HG03354 (cell line): ENCODE measurements around the gene RGSL1.
"Not testable (repeated sequence)": the region's sequence is repeated elsewhere in the genome, so short reads cannot be mapped to it uniquely, and the experiment has no call there.

Experiments
- ATAC-seq: cut with Tn5 transposase; IDR thresholded peaks from one replicate; pipeline ENCODE4 v1.9.1; 2021; ENCODE audit warnings: mild to moderate bottlenecking; ENCODE audit not compliant: unreplicated experiment, poor library complexity, severe bottlenecking

The RGSL1 gene

GRCh38 chr1:182444497-182444896 lies 5.4 kb upstream of the RGSL1 start:
- ATAC-seq = no peak

DNA sequence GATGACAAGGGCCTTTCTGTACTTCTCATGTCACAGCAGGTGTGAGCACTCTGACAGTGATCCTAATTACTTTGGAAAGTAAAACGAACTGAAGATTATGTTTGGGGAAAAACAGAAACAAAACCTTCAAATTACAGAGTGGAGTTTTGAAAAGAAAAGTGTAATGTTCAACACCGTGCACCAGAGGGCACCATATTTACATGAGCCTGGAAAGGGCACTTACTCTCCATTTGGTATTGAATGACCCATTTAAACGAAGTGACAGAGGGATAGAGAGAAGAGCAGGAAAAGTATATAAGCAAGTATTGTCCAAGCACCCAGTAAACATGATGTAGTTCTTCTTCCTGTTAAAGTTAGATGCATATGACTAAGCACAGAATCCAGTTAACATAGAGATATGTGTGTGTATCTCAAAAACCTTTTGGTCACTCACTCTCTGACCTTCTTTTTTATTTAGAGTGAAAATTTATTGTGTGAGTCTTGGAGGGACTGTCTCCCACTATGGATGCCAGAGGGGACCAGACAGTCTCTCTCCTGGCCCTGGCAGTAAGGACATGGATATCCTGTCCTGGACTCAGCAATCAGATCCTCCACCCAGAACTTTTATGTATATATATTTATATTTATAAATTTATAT lies 3.8 kb upstream of the RGSL1 start:
- ATAC-seq = peak; percentile 78

- not testable (repeated sequence) for ATAC-seq
These were observed 2.8 kb upstream of the RGSL1 start for GRCh38 chr1:182447124-182447523.

DNA sequence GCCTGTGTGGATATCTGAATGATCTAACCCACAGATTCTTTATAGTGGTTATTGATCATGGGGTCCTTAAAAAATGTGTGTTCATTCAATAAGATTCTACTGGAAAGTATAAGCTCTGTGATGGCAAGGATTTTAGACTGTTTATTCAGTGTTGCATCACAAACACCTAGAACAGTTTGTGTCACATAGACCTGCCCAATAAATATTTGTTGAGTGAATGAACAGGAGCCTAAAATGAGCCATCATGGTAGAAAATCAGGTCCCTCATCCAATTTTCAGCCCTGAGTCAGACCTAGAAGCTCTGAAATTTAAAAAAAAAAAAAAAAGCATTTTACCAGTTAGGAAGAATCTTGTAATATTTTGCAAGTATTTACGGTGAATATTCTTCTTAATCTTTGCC lies 2.3 kb upstream of the RGSL1 start:
- no peak for ATAC-seq

DNA sequence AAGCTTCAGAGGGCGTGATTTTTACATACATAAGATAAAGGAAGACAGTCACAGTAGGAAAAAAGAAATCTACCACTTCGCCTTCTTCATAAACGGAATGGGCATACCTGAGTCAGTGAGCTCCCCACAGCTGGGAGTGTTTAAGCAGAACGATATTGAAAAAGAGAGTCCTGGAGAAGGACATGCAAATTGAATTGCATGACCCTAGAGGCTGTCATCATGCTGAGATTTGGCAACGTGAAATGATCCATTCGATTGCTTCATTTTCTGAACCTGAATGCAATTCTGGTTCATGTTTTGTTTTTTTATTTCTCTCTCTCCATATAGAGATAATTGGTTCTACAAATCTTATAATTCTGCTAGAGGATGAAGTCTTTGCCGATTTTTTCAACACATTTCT lies 3.7 kb downstream of the RGSL1 start:
- ATAC-seq = no peak

- ATAC-seq = no peak
These were observed 7.9 kb downstream of the RGSL1 start for GRCh38 chr1:182457844-182458243.

- ATAC-seq = no peak
These were observed 10.0 kb downstream of the RGSL1 start for GRCh38 chr1:182459949-182460348.

GRCh38 chr1:182460550-182460951 lies 10.6 kb downstream of the RGSL1 start:
- ATAC-seq = no peak

- no peak for ATAC-seq
These were observed 23.6 kb downstream of the RGSL1 start for GRCh38 chr1:182473556-182473955.

GRCh38 chr1:182476625-182477024 lies 26.7 kb downstream of the RGSL1 start:
- no peak for ATAC-seq

DNA sequence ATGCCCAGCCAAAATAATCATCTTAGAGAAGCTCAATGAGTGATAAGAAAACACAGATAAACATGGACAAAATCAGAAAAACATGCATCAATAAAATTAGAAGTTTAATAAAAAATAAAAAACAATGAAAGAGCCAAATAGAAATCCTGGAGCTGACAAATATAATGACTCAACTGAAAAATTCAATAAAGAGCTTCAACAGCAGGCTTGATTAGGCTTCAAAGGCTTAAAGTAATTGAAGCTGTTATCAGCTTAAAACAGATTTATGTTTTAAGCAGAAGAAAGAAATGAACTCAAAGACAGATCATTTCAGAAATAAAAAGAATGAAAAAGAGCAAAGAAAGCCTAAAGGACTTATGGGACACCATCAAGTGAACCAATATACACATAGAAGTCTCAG lies 28.3 kb downstream of the RGSL1 start:
- no peak for ATAC-seq

GRCh38 chr1:182484067-182484466 lies 34.1 kb downstream of the RGSL1 start:
- peak; percentile 6 for ATAC-seq

DNA sequence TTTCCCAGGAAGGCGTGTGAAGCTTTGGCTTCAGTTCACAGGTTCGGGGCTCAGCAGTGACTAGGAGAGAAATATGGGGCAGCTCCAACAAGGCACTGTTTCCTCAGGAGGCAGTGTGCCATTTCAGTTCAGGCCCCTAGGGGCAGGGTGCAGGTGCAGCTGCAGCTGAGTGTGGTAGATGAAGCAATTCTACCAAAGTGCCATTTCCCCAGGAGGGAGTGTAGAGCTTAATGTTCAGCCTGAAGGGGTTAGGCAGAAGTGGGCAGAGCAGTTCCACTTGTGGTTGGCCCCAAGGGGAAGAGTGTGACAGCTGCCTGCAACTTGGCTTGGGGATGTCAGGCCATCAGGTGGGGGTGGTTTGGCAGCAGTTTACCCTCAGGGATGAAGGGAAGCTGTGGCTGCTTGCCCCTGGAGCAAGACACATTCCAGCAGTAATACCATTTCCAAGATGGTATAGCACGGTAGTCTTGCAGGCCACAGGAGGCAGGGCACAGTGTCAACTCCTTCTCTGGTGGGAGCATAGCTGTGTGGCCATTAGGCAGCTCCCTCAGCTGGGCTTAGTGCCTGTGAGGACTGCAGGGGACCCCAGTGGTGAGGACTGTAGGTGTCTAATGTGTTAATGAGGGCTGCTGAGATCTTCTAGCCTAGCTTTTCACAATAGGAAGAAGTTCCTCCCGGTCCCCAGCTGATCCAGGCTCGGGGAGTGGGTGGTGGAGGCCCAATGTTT lies 34.7 kb downstream of the RGSL1 start:
- peak; percentile 98 for ATAC-seq

DNA sequence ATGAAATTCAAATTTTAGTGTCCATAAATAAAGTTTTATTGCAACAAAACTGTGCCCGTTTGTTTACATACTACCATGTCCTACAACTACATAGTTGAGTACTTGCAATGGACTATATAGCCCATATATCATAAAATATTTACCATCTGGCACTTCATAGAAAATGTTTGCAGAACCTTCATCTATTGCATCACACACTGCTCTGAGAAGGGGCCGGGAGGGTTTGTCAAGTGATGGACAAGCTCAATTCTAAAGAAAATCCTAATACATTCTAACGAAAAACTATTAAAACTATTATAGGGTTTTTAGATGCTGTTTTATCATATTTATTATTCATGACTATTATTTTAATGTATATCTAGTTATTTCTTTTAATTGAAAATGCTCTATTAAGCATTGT lies 35.9 kb downstream of the RGSL1 start:
- no peak for ATAC-seq

- no peak for ATAC-seq
These were observed 38.9 kb downstream of the RGSL1 start for GRCh38 chr1:182488803-182489202.

DNA sequence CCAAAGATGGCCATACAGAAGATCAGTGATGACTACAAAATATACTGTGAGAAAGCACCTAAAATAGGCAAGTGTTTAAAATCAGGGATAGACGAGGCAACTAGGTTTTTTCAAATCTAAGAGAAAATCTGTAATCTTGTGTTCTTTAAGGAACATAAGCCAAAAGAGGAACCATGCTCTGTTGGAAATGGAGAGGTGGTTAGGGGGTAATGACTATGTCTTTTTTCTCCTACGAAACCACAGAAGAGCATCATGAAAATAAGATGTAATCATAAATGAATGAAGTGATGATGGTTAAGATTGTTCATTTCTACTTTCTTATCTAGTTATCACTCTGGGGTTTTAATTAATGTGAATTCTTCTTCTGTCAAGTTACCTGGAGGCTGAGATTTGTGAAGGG lies 43.1 kb downstream of the RGSL1 start:
- ATAC-seq = no peak

GRCh38 chr1:182495002-182495401 lies 45.1 kb downstream of the RGSL1 start:
- ATAC-seq = no peak

DNA sequence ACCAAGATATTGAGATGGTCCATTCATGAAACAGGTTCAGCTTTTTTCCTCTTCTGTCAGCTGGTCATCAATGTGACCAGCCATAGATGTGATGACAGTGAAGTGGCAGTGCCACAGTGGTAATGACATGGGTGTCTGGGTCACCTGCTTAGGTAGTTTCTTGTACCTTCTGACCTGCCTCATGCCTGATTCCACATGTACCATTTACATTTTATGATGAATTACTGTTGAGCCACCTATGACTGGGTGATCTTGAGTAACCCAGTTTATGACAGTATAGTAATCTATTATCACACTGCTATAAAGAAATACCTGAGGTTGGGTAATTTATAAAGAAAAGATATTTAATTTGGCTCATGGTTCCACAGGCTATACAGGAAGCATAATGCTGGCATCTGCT lies 45.7 kb downstream of the RGSL1 start:
- ATAC-seq = no peak

DNA sequence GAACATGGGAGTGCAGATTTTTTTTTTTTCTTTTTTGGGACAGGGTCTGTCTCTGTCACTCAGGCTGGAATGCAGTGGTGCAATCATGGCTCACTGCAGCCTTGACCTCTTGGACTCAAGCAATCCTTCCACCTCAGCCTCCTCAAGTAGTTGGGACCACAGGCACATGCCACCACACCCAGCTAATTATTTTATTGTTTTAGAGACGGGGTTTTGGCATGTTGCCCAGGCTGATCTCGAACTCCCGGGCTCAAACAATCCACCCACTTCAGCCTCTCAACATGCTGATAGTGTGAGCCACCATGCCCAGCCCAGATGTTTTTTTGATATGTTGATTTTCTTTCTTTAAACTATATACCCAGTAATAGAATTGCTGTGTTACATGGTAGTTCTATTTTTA lies 57.7 kb downstream of the RGSL1 start:
- ATAC-seq = no peak

DNA sequence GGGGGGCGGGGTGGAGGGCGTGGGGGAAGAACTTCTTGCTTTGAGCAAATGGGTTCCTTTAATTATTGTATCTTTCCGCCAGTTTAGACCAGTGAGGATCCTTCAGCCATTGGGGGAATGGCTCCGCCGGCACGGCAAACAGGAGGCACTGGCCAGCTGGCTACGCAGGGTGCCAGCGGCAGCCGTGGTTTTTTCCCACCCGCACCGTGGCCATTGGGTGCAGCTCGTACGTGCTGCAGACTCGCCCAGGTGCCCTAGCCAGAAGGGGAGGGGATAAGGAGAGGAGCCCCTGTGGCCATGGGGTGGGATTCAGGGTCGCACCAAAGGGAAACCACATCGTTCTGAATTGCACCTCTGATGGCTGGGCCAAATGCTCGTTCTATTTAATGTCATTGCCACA lies 65.6 kb downstream of the RGSL1 start:
- ATAC-seq = no peak

DNA sequence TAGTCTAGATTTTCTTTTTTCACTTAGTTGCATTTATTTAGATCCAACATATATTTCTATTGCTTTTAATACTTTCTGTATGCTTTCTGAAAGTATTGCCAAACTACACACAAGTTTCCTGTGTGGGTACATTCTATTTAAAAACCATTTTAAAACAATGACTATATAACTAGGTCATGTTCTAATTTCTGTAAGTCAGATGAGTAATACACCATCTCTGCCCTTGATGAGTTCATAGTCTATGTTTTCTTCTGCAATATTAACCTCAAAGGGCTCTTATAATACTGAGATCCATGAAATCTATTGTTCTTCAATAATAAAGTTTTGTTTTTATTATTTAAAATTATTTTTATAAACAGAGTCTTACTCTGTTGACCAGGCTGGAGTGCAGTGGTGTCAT lies 70.8 kb downstream of the RGSL1 start:
- no peak for ATAC-seq

- no peak for ATAC-seq
These were observed 75.4 kb downstream of the RGSL1 start for GRCh38 chr1:182525342-182525741.
